ENCODE data around the gene SAT1.

Gene SAT1

GRCh38 chrX:23816179-23816578 is 33.2 kb downstream of the SAT1 start:
- DNase-seq (ENCODE audit: low read depth), result no peak
- H3K4me3 ChIP-seq (ENCODE audit: low read depth, low read length), result no peak overlapping the region
- TF ChIP-seq, protein P1, sequence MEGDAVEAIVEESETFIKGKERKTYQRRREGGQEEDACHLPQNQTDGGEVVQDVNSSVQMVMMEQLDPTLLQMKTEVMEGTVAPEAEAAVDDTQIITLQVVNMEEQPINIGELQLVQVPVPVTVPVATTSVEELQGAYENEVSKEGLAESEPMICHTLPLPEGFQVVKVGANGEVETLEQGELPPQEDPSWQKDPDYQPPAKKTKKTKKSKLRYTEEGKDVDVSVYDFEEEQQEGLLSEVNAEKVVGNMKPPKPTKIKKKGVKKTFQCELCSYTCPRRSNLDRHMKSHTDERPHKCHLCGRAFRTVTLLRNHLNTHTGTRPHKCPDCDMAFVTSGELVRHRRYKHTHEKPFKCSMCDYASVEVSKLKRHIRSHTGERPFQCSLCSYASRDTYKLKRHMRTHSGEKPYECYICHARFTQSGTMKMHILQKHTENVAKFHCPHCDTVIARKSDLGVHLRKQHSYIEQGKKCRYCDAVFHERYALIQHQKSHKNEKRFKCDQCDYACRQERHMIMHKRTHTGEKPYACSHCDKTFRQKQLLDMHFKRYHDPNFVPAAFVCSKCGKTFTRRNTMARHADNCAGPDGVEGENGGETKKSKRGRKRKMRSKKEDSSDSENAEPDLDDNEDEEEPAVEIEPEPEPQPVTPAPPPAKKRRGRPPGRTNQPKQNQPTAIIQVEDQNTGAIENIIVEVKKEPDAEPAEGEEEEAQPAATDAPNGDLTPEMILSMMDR (conservative IDR thresholded peaks at IDR 0.05; ENCODE audit: low read depth, low read length), result no peak

- H3K4me3 ChIP-seq (ENCODE audit: low read depth, low read length), result no peak overlapping the region
- TF ChIP-seq, protein P1 (conservative IDR thresholded peaks at IDR 0.05; ENCODE audit: low read depth, low read length), result no peak
Observed at GRCh38 chrX:23817979-23818336, 35.0 kb downstream of the SAT1 start.

DNA sequence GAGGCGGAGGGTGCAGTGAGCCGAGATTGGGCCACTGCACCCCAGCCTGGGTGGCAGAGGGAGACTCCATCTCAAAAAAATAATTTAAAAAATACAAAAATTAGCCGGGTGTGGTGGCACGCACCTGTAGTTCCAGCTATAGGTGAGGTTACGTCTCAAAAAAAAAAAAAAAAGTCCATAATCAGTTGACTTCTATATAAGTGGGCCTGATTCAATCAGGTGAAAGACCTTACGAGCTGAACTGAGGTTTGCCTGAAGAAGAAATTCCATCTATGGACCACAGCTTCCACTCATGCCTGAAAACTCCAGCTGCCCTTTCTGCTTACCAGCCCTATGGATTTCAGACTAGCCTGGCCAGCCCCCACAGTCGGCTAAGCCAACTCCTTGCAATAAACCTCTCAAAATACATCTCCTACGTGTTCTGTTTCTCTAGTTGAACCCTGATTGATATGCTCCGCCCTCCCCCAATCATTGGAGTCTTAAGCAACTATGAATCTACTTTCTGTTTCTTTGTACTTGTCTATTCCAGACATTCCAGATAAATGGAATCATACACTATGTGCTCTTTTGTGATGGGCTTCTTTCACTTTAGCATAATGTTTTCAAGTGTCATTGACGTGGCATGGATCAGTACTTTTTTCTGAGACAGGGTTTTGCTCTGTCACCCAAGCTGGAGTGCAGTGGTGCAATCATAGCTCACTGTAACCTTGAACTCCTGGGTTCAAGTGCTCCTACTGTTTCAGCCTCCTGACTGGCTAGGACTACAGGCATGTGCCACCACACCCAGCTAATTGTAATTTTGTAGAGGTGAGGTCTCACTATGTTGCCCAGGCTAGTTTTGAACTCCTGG is 36.6 kb downstream of the SAT1 start:
- TF ChIP-seq, protein P1 (conservative IDR thresholded peaks at IDR 0.05; ENCODE audit: low read depth, low read length), result no peak
- peak; percentile 32 for DNase-seq (ENCODE audit: low read depth)
- H3K4me3 ChIP-seq (ENCODE audit: low read depth, low read length), result no peak overlapping the region

More at GRCh38 chrX:23817979-23818336, 35.0 kb downstream of the SAT1 start:
- no peak for DNase-seq (ENCODE audit: low read depth)

DNA sequence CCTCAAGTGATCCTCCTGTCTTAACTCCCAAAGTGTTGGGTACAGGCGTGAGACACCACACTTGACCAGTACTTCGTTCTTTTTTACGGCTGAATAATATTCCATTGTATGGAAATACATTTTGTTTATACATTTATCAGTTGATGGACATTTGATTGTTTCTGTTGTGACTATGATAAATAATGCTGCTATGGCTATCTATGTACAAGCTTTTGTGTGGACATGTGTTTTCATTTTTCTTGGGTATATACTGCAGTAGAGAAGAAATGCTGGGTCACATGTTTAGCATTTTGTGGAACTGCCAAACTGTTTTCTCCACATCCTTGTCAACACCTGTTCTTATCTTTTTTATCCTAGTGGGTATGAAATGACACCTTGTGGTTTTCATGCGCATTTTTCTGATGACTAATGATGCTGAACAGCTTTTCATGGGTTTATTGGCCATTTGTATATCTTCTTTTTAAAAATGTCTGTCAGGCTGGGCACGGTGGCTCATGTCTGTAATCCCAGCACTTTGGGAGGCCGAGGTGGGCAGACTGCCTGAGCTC is 37.3 kb downstream of the SAT1 start:
- TF ChIP-seq, protein P1 (conservative IDR thresholded peaks at IDR 0.05; ENCODE audit: low read depth, low read length), result no peak
- DNase-seq (ENCODE audit: low read depth), result peak; percentile 55
- H3K4me3 ChIP-seq (ENCODE audit: low read depth, low read length), result no peak overlapping the region

DNA sequence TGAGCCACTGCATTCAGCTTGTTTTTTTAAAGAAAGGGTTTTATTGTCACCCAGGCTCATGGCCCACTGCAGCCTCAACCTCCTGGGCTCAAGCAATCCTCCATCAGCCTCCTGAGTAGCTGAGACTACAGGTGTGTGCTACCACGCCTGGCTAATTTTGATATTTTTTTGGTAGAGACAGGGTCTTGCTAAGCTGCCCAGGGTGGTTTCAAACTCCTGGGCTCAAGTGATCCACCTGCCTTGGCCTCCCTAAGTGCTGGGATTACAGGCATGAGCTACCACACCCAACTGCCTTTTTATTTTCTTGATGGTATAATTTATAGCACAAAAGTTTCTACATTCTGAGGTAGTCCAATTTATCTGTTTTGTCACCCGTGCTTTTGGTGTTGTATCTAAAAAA is 38.9 kb downstream of the SAT1 start:
- no peak for DNase-seq (ENCODE audit: low read depth)
- H3K4me3 ChIP-seq (ENCODE audit: low read depth, low read length), result no peak overlapping the region
- TF ChIP-seq, protein P1 (conservative IDR thresholded peaks at IDR 0.05; ENCODE audit: low read depth, low read length), result no peak

DNA sequence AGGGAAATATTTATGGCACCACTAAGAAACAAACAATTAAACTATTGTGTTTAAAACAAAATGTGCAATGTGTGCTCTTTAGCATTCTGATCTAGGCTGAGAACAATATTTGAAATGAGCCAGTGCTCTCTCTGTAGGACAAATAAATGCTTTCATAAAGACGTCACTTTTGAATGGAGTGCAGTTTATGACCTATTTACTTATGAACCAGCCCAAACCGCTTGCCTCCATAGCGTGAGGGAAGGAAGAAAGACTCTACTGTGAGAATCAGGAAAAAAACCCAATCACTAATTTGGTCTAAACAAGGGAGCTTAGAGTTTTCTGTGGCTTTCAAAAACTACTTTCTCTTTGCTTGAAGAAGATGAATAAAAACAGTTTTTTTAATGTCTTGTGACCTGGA is 39.4 kb downstream of the SAT1 start:
- peak; percentile 44 for DNase-seq (ENCODE audit: low read depth)
- TF ChIP-seq, protein P1 (conservative IDR thresholded peaks at IDR 0.05; ENCODE audit: low read depth, low read length), result no peak

GRCh38 chrX:23822841-23823240 is 39.9 kb downstream of the SAT1 start:
- TF ChIP-seq, protein P1 (conservative IDR thresholded peaks at IDR 0.05; ENCODE audit: low read depth, low read length), result no peak
- DNase-seq (ENCODE audit: low read depth), result no peak

More for the DNA sequence above, 39.4 kb downstream of the SAT1 start:
- no peak overlapping the region for H3K4me3 ChIP-seq (ENCODE audit: low read depth, low read length)

More at GRCh38 chrX:23822841-23823240, 39.9 kb downstream of the SAT1 start:
- H3K4me3 ChIP-seq (ENCODE audit: low read depth, low read length), result no peak overlapping the region

All from choroid plexus epithelial cell (primary cell).